ENCODE data around the gene SMIM13.

DNA sequence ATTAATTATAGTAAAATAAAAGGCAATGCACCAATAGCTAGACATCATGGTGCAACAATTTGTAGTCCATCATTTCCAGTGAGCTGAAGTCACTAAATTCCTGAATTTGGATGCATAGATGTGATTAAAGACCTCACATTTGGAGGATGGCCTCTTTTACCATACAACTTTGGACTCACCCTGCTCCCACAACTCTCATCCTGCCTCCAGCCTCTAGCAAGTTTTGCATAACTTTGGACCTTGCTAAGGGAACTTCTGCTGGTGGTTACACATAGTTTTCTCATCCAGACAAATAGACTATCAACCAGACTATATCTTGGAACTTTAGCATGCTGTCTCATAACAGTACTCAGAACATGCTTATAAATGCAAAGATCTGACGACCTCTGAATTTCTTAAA, 36.8 kb upstream of the SMIM13 start:
- TF ChIP-seq, protein P1, sequence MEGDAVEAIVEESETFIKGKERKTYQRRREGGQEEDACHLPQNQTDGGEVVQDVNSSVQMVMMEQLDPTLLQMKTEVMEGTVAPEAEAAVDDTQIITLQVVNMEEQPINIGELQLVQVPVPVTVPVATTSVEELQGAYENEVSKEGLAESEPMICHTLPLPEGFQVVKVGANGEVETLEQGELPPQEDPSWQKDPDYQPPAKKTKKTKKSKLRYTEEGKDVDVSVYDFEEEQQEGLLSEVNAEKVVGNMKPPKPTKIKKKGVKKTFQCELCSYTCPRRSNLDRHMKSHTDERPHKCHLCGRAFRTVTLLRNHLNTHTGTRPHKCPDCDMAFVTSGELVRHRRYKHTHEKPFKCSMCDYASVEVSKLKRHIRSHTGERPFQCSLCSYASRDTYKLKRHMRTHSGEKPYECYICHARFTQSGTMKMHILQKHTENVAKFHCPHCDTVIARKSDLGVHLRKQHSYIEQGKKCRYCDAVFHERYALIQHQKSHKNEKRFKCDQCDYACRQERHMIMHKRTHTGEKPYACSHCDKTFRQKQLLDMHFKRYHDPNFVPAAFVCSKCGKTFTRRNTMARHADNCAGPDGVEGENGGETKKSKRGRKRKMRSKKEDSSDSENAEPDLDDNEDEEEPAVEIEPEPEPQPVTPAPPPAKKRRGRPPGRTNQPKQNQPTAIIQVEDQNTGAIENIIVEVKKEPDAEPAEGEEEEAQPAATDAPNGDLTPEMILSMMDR (conservative IDR thresholded peaks at IDR 0.05): no peak
- no peak for TF ChIP-seq EZH2 (IDR thresholded peaks at IDR 0.05; ENCODE audit: low read depth)

Data from PC-9 (cell line).